IMR-90 (cell line): ENCODE data around the gene CDK10. TPM values are rescaled to one million over a fixed set of nuclear protein-coding genes. Genes with fewer than 3 reads are reported as not detected.

Experiments
- ATAC-seq: fragments of 200-7000 bp; cut with Tn5 transposase; 2 replicates; pipeline ENCODE4 v1.9.1; 2020; ENCODE audit warnings: low read depth, mild to moderate bottlenecking, moderate library complexity
- BruUV-seq: library from RNA; stranded (reverse); fragments of 400-500 nt; replicated peaks from 2 replicates; lab custom pipeline; 2021; lab: Mats Ljungman, UMichigan
- CTCF ChIA-PET: fragments of 300-600 bp; formaldehyde crosslinking; extraction: SDS; loops from one replicate; lab custom pipeline; 2021; ENCODE audit warnings: antibody characterized with exemption; lab: Yijun Ruan, JAX
- POLR2A ChIA-PET: fragments of 300-600 bp; sonication (Branson Sonifier 250); formaldehyde crosslinking; loops from one replicate; lab custom pipeline; 2022; ENCODE audit warnings: antibody characterized with exemption; ENCODE audit not compliant: unreplicated experiment; lab: Charles Lee
- DNase-seq: peaks from one replicate; pipeline ENCODE4 v3.0.0; 2013
- H2AFZ ChIP-seq: replicated peaks from 2 replicates; pipeline ENCODE3; 2013; ENCODE audit warnings: low read length, mild to moderate bottlenecking; ENCODE audit not compliant: poor library complexity
- H2AK5ac ChIP-seq: 2 replicates; pipeline ENCODE4 v1.6.1; 2013; ENCODE audit warnings: low read depth, low read length, inconsistent platforms
- H2AK9ac ChIP-seq: replicated peaks from 2 replicates; pipeline ENCODE3; 2013; ENCODE audit warnings: mild to moderate bottlenecking, low read depth, low read length, moderate library complexity; ENCODE audit not compliant: poor library complexity
- H2BK120ac ChIP-seq: 2 replicates; pipeline ENCODE4 v1.6.1; 2013; ENCODE audit warnings: low read depth, low read length, inconsistent platforms
- H2BK15ac ChIP-seq: 3 replicates; pipeline ENCODE4 v1.6.1; 2013; ENCODE audit warnings: low read depth, low read length, inconsistent platforms
- H2BK20ac ChIP-seq: 2 replicates; pipeline ENCODE4 v1.6.1; 2013; ENCODE audit warnings: low read depth, mild to moderate bottlenecking, inconsistent platforms, low read length, moderate library complexity
- H2BK5ac ChIP-seq: 2 replicates; pipeline ENCODE4 v1.6.1; 2013; ENCODE audit warnings: mild to moderate bottlenecking, low read depth, low read length, inconsistent platforms; ENCODE audit not compliant: poor library complexity, severe bottlenecking
- H3K14ac ChIP-seq: replicated peaks from 2 replicates; pipeline ENCODE4 v1.6.1; 2013; ENCODE audit warnings: low read depth, low read length, inconsistent platforms
- H3K18ac ChIP-seq: 2 replicates; pipeline ENCODE4 v1.6.1; 2013; ENCODE audit warnings: low read depth, low read length, control low read depth
- H3K23ac ChIP-seq: 2 replicates; pipeline ENCODE4 v1.6.1; 2013; ENCODE audit warnings: low read depth, low read length, inconsistent platforms
- H3K27ac ChIP-seq: 2 replicates; pipeline ENCODE4 v1.5.1; 2013; ENCODE audit warnings: mild to moderate bottlenecking, control low read depth, low read length; ENCODE audit not compliant: insufficient read depth
- H3K27me3 ChIP-seq: 2 replicates; pipeline ENCODE4 v1.6.1; 2013; ENCODE audit warnings: low read length; ENCODE audit not compliant: control insufficient read depth, insufficient read depth
- H3K36me3 ChIP-seq: 2 replicates; pipeline ENCODE4 v1.6.1; 2013; ENCODE audit warnings: low read length, mixed read lengths; ENCODE audit not compliant: control insufficient read depth, insufficient read depth
- H3K4ac ChIP-seq: 2 replicates; pipeline ENCODE4 v1.6.1; 2013; ENCODE audit warnings: low read depth, low read length, inconsistent platforms
- H3K4me1 ChIP-seq: 2 replicates; pipeline ENCODE4 v1.6.1; 2013; ENCODE audit warnings: low read length, mixed read lengths; ENCODE audit not compliant: control insufficient read depth, insufficient read depth
- H3K4me2 ChIP-seq: 2 replicates; pipeline ENCODE4 v1.6.1; 2013; ENCODE audit warnings: low read depth, mild to moderate bottlenecking, control low read depth, low read length, moderate library complexity
- H3K4me3 ChIP-seq: 2 replicates; pipeline ENCODE4 v1.5.1; 2013; ENCODE audit warnings: low read depth, mild to moderate bottlenecking, control low read depth, low read length, moderate library complexity; ENCODE audit not compliant: insufficient read depth
- H3K56ac ChIP-seq: 2 replicates; pipeline ENCODE4 v1.6.1; 2013; ENCODE audit warnings: low read length, inconsistent platforms; ENCODE audit not compliant: insufficient read depth; ENCODE audit errors: extremely low read depth
- H3K79me1 ChIP-seq, 2 experiments: 2 replicates each; pipeline ENCODE4 v1.6.1; 2013; ENCODE audit warnings: low read length in 2 of 2, inconsistent platforms in 1 of 2, low read depth in 1 of 2
- H3K9ac ChIP-seq: 2 replicates; pipeline ENCODE4 v1.6.1; 2013; ENCODE audit warnings: low read depth, low read length, control low read depth
- H3K9me1 ChIP-seq: 2 replicates; pipeline ENCODE4 v1.6.1; 2013; ENCODE audit warnings: low read length, inconsistent platforms; ENCODE audit not compliant: insufficient read depth
- H3K9me3 ChIP-seq: 2 replicates; pipeline ENCODE4 v1.6.1; 2013; ENCODE audit warnings: low read length; ENCODE audit not compliant: control insufficient read depth, insufficient read depth
- H4K20me1 ChIP-seq: 2 replicates; pipeline ENCODE4 v1.6.1; 2013; ENCODE audit warnings: low read length, inconsistent platforms; ENCODE audit not compliant: insufficient read depth
- H4K5ac ChIP-seq: 2 replicates; pipeline ENCODE4 v1.6.1; 2013; ENCODE audit warnings: mild to moderate bottlenecking, low read depth, low read length, control low read depth
- H4K8ac ChIP-seq, 2 experiments: 2 replicates each; pipeline ENCODE4 v1.6.1; 2013; ENCODE audit warnings: low read depth in 2 of 2, low read length in 2 of 2, control low read depth in 1 of 2, inconsistent platforms in 1 of 2
- H4K91ac ChIP-seq: 2 replicates; pipeline ENCODE4 v1.6.1; 2013; ENCODE audit warnings: low read depth, low read length, inconsistent platforms; ENCODE audit not compliant: insufficient read depth
- CHD1 ChIP-seq: IDR thresholded peaks from 2 replicates; pipeline ENCODE4 v1.6.1; 2012; ENCODE audit warnings: low read depth, low read length, improper control_type of control experiment
- FOS ChIP-seq: fragments of 150-350 bp; IDR thresholded peaks from 2 replicates; pipeline ENCODE4 v1.6.1; 2016; ENCODE audit warnings: low read depth, low read length
- NFE2L2 ChIP-seq: fragments of 150-350 bp; IDR thresholded peaks from 2 replicates; pipeline ENCODE4 v1.6.1; 2016; ENCODE audit warnings: low read depth, mild to moderate bottlenecking, low read length
- RCOR1 ChIP-seq: IDR thresholded peaks from 2 replicates; pipeline ENCODE4 v1.6.1; 2012; ENCODE audit warnings: mild to moderate bottlenecking, low read length, improper control_type of control experiment; ENCODE audit not compliant: insufficient replicate concordance
- SMC3 ChIP-seq: fragments of 150-350 bp; IDR thresholded peaks from 2 replicates; pipeline ENCODE4 v1.6.1; 2016; ENCODE audit warnings: low read depth, mild to moderate bottlenecking, antibody characterized with exemption, low read length, moderate library complexity
- WGBS, 2 experiments: methylation state at CpG; one replicate each; pipeline versions ENCODE4 v1.1.5 to v1.1.7; 2013; ENCODE audit warnings: missing lambda C conversion rate in 2 of 2; ENCODE audit not compliant: insufficient read length in 1 of 2; ENCODE audit errors: extremely low coverage in 2 of 2; 5-methylcytosine and 5-hydroxymethylcytosine counted together
- dilution Hi-C: fragments of 300-500 bp; cut with HindIII; formaldehyde crosslinking; loops from one replicate; pipeline ENCODE4 v1.14.3; 2018; ENCODE audit warnings: low sequenced_read_pairs; ENCODE audit not compliant: unreplicated experiment
- in situ Hi-C: fragments of 300-500 bp; cut with MboI; formaldehyde crosslinking; loops from 3 replicates; pipeline ENCODE4 v1.14.3; 2019; ENCODE audit warnings: low sequenced_read_pairs, inconsistent platforms, mixed read lengths
- intact Hi-C: fragments of 100-400 bp; cut with micrococcal nuclease; formaldehyde crosslinking; loops from 2 replicates; pipeline ENCODE4 v1.10.0; 2022
- polyA plus RNA-seq, 3 experiments: library from polyadenylated mRNA; depleted of rRNA; stranded (reverse); fragments of >200 nt; gene quantifications; 2 replicates each; pipeline ENCODE4 v1.2.3, GENCODE V29; 2012; ENCODE audit warnings: low replicate concordance in 1 of 3
- total RNA-seq: library from RNA; depleted of rRNA; stranded (reverse); fragments of >200 nt; gene quantifications from 2 replicates; pipeline ENCODE4 v1.2.3, GENCODE V29; 2012
- TF ChIP-seq, protein P1 (sequence below): conservative IDR thresholded peaks from 2 replicates; pipeline ENCODE4 v1.5.1; 2012; ENCODE audit warnings: mild to moderate bottlenecking, low read depth, low read length, improper control_type of control experiment
- TF ChIP-seq, protein P2 (sequence below): fragments of 150-350 bp; IDR thresholded peaks from 2 replicates; pipeline ENCODE4 v1.6.1; 2016; ENCODE audit warnings: low read depth, mild to moderate bottlenecking, low read length, moderate library complexity, borderline replicate concordance

Gene CDK10
- total and polyA plus RNA-seq, 2 of the 4 experiments (the other 2 are of a cell fraction), result 19.5 to 61.8 TPM

DNA sequence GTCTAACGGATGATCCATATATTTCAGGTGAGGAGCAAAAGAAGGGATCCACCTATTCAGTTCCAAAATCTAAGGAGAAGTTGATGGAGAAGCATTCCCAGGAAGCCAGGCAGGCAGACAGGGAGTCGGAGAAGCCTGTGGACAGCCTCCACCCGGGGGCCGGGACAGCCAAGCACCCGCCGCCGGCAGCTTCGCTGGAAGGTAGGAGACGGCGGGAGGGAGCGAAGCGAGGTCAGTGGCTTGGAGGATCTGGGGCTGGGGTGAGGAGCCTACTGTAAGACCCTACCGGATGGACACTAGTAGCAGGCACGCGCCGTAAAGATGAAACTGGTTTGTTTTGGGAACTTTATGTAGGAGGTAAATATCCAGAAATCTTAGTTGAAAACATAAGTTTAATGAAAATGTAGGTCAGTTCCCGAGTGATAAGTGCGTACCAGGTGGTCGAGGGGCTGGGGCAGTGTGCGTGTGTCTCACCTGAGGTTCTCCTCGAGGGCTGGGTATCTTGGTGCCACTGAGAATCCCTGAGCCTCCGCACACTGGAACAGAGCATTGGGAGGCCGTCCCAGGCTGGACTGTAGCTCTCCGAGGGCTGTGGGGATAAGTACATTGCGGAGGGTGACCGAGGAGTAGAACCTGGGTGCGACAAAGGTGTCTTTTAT is 28.1 kb upstream of the CDK10 start:
- in situ Hi-C loops, result no loop called here
- peak; percentile 36 for ATAC-seq

More for the DNA sequence above, 28.1 kb upstream of the CDK10 start:
- TF ChIP-seq FOS (no peak), CHD1 (0 out of 2 replicates have a peak, but pooled peaks have one; percentile 52), RCOR1 (no peak), SMC3 (no peak), NFE2L2 (no peak)
- TF ChIP-seq, protein P1, sequence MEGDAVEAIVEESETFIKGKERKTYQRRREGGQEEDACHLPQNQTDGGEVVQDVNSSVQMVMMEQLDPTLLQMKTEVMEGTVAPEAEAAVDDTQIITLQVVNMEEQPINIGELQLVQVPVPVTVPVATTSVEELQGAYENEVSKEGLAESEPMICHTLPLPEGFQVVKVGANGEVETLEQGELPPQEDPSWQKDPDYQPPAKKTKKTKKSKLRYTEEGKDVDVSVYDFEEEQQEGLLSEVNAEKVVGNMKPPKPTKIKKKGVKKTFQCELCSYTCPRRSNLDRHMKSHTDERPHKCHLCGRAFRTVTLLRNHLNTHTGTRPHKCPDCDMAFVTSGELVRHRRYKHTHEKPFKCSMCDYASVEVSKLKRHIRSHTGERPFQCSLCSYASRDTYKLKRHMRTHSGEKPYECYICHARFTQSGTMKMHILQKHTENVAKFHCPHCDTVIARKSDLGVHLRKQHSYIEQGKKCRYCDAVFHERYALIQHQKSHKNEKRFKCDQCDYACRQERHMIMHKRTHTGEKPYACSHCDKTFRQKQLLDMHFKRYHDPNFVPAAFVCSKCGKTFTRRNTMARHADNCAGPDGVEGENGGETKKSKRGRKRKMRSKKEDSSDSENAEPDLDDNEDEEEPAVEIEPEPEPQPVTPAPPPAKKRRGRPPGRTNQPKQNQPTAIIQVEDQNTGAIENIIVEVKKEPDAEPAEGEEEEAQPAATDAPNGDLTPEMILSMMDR, result no peak
- TF ChIP-seq, protein P2, sequence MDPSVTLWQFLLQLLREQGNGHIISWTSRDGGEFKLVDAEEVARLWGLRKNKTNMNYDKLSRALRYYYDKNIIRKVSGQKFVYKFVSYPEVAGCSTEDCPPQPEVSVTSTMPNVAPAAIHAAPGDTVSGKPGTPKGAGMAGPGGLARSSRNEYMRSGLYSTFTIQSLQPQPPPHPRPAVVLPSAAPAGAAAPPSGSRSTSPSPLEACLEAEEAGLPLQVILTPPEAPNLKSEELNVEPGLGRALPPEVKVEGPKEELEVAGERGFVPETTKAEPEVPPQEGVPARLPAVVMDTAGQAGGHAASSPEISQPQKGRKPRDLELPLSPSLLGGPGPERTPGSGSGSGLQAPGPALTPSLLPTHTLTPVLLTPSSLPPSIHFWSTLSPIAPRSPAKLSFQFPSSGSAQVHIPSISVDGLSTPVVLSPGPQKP, result no peak
- Histone ChIP-seq H3K18ac (no peak overlapping the region), H3K14ac (peak overlapping the region; percentile 50), H3K9me3 (no peaks in the 10 kb centered on the region), H2AK9ac (peak overlapping the region; percentile 94), H3K9ac (peak overlapping the region; percentile 86), H4K8ac (peak overlapping the region; percentile 74 to 81; a peak in 3 of 4 replicates), H3K27me3 (no peaks in the 10 kb centered on the region), H2BK5ac (peak overlapping the region; percentile 23), H3K56ac (peak overlapping the region; percentile 78), H2BK20ac (no peak overlapping the region), H3K4me1 (peaks cover 7% of the 10 kb centered on the region), H3K23ac (peak overlapping the region; percentile 84), H2BK120ac (no peak overlapping the region), H3K4ac (peak overlapping the region; percentile 71), H2BK15ac (no peak overlapping the region), H4K91ac (peak overlapping the region; percentile 58; the same call in 1 of the 2 replicates), H3K36me3 (peaks cover 17% of the 10 kb centered on the region), H3K9me1 (peaks cover 12% of the 10 kb centered on the region; the same call in 1 of the 2 replicates), H3K27ac (peak overlapping the region; percentile 47), H3K4me3 (peak overlapping the region; percentile 87), H3K4me2 (peak overlapping the region; percentile 99), H4K20me1 (peaks cover 22% of the 10 kb centered on the region), H3K79me1 (peaks cover 23 to 56% of the 10 kb centered on the region in 2 experiments), H4K5ac (0 out of 2 replicates have a peak overlapping the region, but pooled peaks have one; percentile 12), H2AFZ (peak overlapping the region; percentile 99), H2AK5ac (peak overlapping the region; percentile 83)
- dilution Hi-C loops (no loop called here), intact Hi-C loops (no loop called here)
- ChIA-PET POLR2A (no interaction called here), CTCF (no interaction called here)
- BruUV-seq, result no TSS peak
- 12% methylated on average over 13 of the region's 27 CpGs; no CpG with 5 or more reads in 1 of the 2 experiments for WGBS, 2 experiments
- DNase-seq, result no peak
